GM10847 (cell line): Measurements from ENCODE around the gene FMO1.

Source experiments
- POLR2A ChIP-seq: IDR thresholded peaks from 2 replicates; pipeline ENCODE4 v1.6.1; 2011; ENCODE audit not compliant: insufficient read length; ENCODE audit errors: extremely low read depth

Gene FMO1

GRCh38 chr1:171296897-171297296 lies 48.6 kb downstream of the FMO1 start:
- TF ChIP-seq POLR2A = no peak

DNA sequence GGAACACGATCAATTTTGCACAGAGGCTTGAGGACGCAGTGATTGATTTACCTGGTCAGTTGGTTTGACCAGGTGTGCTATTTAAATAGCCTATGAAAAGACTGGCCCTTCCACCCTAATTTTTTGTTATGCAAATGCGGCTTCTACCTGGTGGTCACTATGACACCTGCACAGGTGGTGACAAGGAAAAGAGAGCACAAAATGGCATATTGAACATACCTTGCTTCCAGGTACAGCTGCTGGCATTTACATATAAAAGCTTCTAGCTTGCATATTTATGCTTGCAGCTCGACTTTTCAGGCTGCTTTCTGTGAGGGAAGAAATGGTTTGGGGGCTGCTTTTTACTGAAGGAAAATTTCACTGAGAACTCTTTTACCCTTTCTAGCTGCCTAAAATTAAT lies 50.4 kb downstream of the FMO1 start:
- TF ChIP-seq POLR2A = no peak

GRCh38 chr1:171299342-171299741 lies 51.0 kb downstream of the FMO1 start:
- no peak for TF ChIP-seq POLR2A

GRCh38 chr1:171300401-171300800 lies 52.1 kb downstream of the FMO1 start:
- no peak for TF ChIP-seq POLR2A

GRCh38 chr1:171310661-171311087 lies 62.4 kb downstream of the FMO1 start:
- TF ChIP-seq POLR2A = no peak

GRCh38 chr1:171311771-171312558 lies 63.7 kb downstream of the FMO1 start:
- no peak for TF ChIP-seq POLR2A

DNA sequence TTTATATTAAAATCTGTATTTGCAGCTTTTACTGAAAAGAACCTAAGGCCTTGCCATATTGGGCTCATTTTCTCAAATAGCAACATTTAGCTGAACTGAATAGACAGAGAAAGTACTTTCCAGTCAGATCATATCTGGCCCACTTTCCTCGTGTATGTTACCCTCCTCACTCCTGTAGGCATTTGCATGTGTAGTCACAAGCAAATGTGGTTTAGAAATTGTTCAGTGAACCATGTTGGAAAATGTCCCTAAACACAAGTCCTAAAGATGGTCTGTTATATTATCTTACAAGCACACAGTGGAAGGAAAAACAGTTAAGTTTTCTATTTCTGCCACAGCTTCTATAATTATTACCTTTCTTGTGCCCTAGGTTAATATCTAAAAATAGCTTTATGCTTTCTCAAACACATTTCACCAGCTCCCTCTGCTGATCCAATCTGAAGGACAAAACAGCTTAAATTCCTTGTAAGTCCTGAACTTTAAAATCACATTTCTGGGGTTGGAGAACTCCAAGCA lies 65.1 kb downstream of the FMO1 start:
- TF ChIP-seq POLR2A = no peak

DNA sequence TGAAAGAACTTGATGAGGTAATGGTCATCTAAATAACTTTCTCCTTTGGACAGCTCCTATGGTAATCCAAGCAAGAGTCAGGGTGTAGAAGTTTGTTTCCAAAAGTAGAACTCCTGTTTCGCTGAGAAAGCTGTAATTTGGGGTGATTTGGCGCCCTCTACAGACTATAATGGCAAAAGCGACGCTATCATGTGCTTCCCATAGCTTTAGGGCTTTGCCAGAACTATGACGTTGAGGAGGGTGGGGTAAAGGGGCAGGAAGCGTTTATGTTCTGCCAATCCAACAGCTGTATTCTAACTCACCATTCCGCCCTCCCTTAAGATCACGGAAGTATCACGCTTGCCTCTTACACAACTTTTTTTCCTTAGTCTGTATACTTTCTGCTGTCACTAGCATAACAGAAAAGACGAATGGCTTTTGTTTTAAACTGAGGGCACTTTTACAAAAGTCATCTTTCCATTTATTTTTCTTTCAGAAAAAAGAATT lies 65.6 kb downstream of the FMO1 start, which contains the start of gene FMO4:
Gene FMO4 (plus strand): TSS at position 349 of the 486 bp plus-strand sequence. CDS start 5,643 bp downstream, outside the sequence.
- TF ChIP-seq POLR2A = no peak

DNA sequence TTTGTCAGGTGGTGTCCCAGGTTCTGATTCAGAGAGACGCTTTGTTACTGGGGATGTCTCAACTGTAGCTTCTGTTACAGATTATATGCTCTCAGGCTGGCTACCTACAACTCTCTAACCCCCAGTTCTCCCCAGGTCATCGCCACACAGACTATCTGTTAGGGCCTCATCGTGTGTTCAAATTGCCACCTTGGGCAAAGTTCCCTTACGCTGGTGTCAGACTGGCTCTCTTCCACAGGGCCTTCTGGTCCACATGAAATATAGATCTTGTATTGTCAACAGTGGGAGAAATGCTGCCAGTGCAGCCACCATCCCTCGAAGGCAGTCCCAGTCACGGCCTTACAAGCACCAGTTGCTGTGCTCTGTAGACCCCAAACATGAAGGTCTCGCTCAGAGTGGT lies 81.0 kb downstream of the FMO1 start:
- TF ChIP-seq POLR2A = no peak

- TF ChIP-seq POLR2A = no peak
These were observed 85.8 kb downstream of the FMO1 start for GRCh38 chr1:171334024-171334640.
